Ectodermal cell (in vitro differentiated cells): Measurements from ENCODE around the gene RPS24.
"Not testable (repeated sequence)": the region's sequence is repeated elsewhere in the genome, so short reads cannot be mapped to it uniquely, and the experiment has no call there.

Experiments used
- H3K27ac ChIP-seq: 2 replicates; pipeline ENCODE4 v1.7.0; 2013; ENCODE audit warnings: mild to moderate bottlenecking, low read depth, low read length; ENCODE audit not compliant: insufficient read depth, poor library complexity, severe bottlenecking
- H3K27me3 ChIP-seq: 2 replicates; pipeline ENCODE4 v1.7.0; 2013; ENCODE audit warnings: mild to moderate bottlenecking, low read length; ENCODE audit not compliant: insufficient read depth, control insufficient read depth, poor library complexity, severe bottlenecking
- H3K36me3 ChIP-seq: one replicate; pipeline ENCODE4 v1.7.0; 2013; ENCODE audit warnings: low read length; ENCODE audit not compliant: control insufficient read depth, insufficient read depth
- H3K4me1 ChIP-seq: one replicate; pipeline ENCODE4 v1.7.0; 2013; ENCODE audit warnings: low read length; ENCODE audit not compliant: control insufficient read depth, insufficient read depth
- H3K4me3 ChIP-seq: 2 replicates; pipeline ENCODE4 v1.7.0; 2013; ENCODE audit warnings: low read depth, low read length, control low read depth; ENCODE audit not compliant: insufficient read depth
- H3K9me3 ChIP-seq: 2 replicates; pipeline ENCODE4 v1.7.0; 2013; ENCODE audit warnings: mild to moderate bottlenecking, low read length, moderate library complexity; ENCODE audit not compliant: control insufficient read depth
- WGBS, 2 experiments: methylation state at CpG; one replicate each; pipeline ENCODE4 v1.1.7; 2013; ENCODE audit warnings: missing lambda C conversion rate in 2 of 2; 5-methylcytosine and 5-hydroxymethylcytosine counted together

The RPS24 gene

GRCh38 chr10:78066728-78067430 lies 33.2 kb downstream of the RPS24 start:
- Histone ChIP-seq H3K36me3 (no peaks in the 10 kb centered on the region), H3K4me1 (no peaks in the 10 kb centered on the region), H3K4me3 (no peak overlapping the region), H3K27me3 (no peaks in the 10 kb centered on the region), H3K27ac (no peak overlapping the region), H3K9me3 (no peaks in the 10 kb centered on the region)
- 92 to 95% methylated on average over 11 of the region's 11 CpGs for WGBS, 2 experiments

GRCh38 chr10:78069151-78069550 lies 35.5 kb downstream of the RPS24 start:
- no peaks in the 10 kb centered on the region for H3K27me3 ChIP-seq
- no peak overlapping the region for H3K4me3 ChIP-seq
- no peaks in the 10 kb centered on the region for H3K36me3 ChIP-seq
- no peaks in the 10 kb centered on the region for H3K4me1 ChIP-seq
- no peak overlapping the region for H3K27ac ChIP-seq
- WGBS, 2 experiments: 92 to 93% methylated on average over 6 of the region's 6 CpGs
- no peaks in the 10 kb centered on the region for H3K9me3 ChIP-seq

DNA sequence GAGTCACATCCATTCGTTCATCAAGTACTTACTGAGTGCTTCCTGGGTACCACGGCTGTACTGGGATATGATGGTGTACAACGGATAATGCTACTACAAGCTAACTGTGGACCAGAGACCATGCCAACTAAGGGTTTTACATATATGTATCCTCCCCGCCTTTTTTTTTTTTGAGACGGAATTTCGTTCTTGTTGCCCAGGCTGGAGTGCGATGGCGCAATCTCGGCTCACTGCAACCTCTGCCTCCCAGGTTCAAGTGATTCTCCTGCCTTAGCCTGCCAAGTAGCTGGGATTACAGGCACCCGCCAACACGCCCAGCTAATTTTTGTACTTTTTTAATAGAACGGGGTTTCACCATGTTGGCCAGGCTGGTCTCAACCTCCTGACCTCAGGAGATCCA lies 36.4 kb downstream of the RPS24 start:
- 94% methylated on average over 12 of the region's 12 CpGs for WGBS, 2 experiments
- not testable (repeated sequence) for H3K4me1 ChIP-seq

GRCh38 chr10:78070726-78071125 lies 37.1 kb downstream of the RPS24 start:
- no peaks in the 10 kb centered on the region for H3K4me1 ChIP-seq
- 86 to 90% methylated on average over 5 of the region's 5 CpGs for WGBS, 2 experiments
- H3K4me3 ChIP-seq: no peak overlapping the region
- H3K36me3 ChIP-seq: no peaks in the 10 kb centered on the region
- no peak overlapping the region for H3K27ac ChIP-seq
- H3K27me3 ChIP-seq: no peaks in the 10 kb centered on the region
- no peaks in the 10 kb centered on the region for H3K9me3 ChIP-seq

More for the DNA sequence above, 36.4 kb downstream of the RPS24 start:
- H3K9me3 ChIP-seq, H3K27me3 ChIP-seq, H3K4me3 ChIP-seq, H3K36me3 ChIP-seq, H3K27ac ChIP-seq: not testable (repeated sequence)

- H3K4me1 ChIP-seq: no peaks in the 10 kb centered on the region
- H3K4me3 ChIP-seq: no peak overlapping the region
- H3K36me3 ChIP-seq: no peaks in the 10 kb centered on the region
- no peaks in the 10 kb centered on the region for H3K9me3 ChIP-seq
- 85 to 91% methylated on average over 4 of the region's 4 CpGs for WGBS, 2 experiments
- no peak overlapping the region for H3K27ac ChIP-seq
- no peaks in the 10 kb centered on the region for H3K27me3 ChIP-seq
Measured at GRCh38 chr10:78071140-78071856, 37.6 kb downstream of the RPS24 start.

DNA sequence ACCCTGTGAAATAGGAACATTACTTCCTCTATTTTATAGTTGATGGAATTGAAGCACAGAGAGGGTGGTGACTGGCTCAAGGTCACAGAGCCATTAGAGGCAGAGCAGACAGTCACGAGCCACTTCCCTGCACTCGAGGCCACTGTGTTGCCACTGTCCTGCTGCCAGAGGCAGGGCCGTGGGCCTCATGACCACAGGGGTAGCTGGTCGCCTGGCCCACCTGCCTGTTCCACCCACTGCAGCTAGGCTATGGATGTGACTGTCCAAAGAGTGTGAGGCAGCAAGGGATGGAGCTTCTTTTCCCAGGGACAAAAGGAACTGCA lies 38.2 kb downstream of the RPS24 start:
- Histone ChIP-seq H3K4me3 (no peak overlapping the region), H3K27me3 (no peaks in the 10 kb centered on the region)

GRCh38 chr10:78072504-78072903 lies 38.8 kb downstream of the RPS24 start:
- Histone ChIP-seq H3K27ac (no peak overlapping the region), H3K27me3 (no peaks in the 10 kb centered on the region), H3K4me3 (no peak overlapping the region), H3K9me3 (no peaks in the 10 kb centered on the region), H3K36me3 (no peaks in the 10 kb centered on the region), H3K4me1 (no peaks in the 10 kb centered on the region)

More for the DNA sequence above, 38.2 kb downstream of the RPS24 start:
- Histone ChIP-seq H3K36me3 (no peaks in the 10 kb centered on the region), H3K27ac (no peak overlapping the region), H3K9me3 (no peaks in the 10 kb centered on the region), H3K4me1 (no peaks in the 10 kb centered on the region)
- WGBS, 2 experiments: 89 to 91% methylated on average over 4 of the region's 4 CpGs

- not testable (repeated sequence) for H3K4me1 ChIP-seq, H3K9me3 ChIP-seq, H3K27me3 ChIP-seq, H3K27ac ChIP-seq, H3K4me3 ChIP-seq, H3K36me3 ChIP-seq
- 98% methylated on average over 23 to 25 of the region's 29 CpGs for WGBS, 2 experiments
Measured at GRCh38 chr10:78075806-78076205, 42.1 kb downstream of the RPS24 start.

DNA sequence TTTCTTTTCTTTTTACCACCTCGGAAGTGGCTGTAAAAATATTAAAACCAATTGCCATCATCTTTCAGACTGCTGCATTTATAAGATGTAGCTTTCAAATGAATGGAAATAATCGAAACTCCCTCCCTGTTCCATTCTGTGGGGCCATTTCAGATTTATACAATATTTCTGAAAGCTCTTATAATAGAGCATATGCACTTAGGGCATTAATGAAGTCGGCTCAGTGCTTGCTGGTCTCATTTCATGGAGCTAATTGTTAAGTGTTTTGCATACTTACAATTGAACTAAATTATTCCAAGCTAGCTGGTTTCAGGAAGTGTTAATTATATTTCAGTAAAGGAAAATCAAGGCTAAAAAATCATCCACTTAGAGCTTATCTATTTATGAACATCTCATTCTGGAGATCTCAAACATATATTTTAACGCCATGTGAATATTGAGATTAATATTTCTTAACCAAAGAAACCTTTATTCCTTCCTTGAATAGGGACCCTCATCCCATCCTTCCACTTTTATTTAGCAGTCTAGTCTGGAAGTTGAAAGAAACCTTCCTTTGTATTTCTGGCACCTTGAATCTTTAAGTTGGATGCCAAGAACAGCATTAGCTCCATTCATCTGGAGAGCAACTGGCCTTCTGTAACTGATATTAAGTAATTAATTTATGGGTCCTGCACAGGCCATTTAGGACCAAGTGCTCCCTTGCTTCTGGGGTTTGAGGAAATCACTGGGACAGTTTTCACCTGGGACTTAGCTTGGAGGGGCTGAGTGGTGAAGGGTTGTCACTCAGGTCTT lies 45.1 kb downstream of the RPS24 start:
- Histone ChIP-seq H3K27ac (no peak overlapping the region), H3K27me3 (no peaks in the 10 kb centered on the region), H3K4me3 (no peak overlapping the region), H3K4me1 (no peaks in the 10 kb centered on the region), H3K36me3 (no peaks in the 10 kb centered on the region), H3K9me3 (no peaks in the 10 kb centered on the region)
- 89 to 100% methylated on average over 1 to 4 of the region's 4 CpGs for WGBS, 2 experiments

GRCh38 chr10:78079411-78079810 lies 45.7 kb downstream of the RPS24 start:
- H3K36me3 ChIP-seq: no peaks in the 10 kb centered on the region
- no peaks in the 10 kb centered on the region for H3K27me3 ChIP-seq
- H3K4me3 ChIP-seq: no peak overlapping the region
- WGBS, 2 experiments: 92% methylated on average over 6 of the region's 6 CpGs
- no peaks in the 10 kb centered on the region for H3K4me1 ChIP-seq
- H3K27ac ChIP-seq: no peak overlapping the region
- H3K9me3 ChIP-seq: no peaks in the 10 kb centered on the region
